ENCODE results near the gene NEURL1.

NEURL1 gene

GRCh38 chr10:103557455-103557854 lies 64.0 kb downstream of the NEURL1 start:
- Mint-ChIP-seq H3K27ac (no peak overlapping the region), H3K4me1 (peaks cover 7% of the 10 kb centered on the region), H3K9me3 (no peaks in the 10 kb centered on the region), H3K4me3 (no peak overlapping the region), H3K36me3 (no peaks in the 10 kb centered on the region), H3K27me3 (peaks cover 25% of the 10 kb centered on the region)
- DNase-seq (ENCODE audit: low spot score in 2 of 2) (no peak), ATAC-seq (ENCODE audit: low read depth) (no peak)

- H3K4me3 Mint-ChIP-seq: no peak overlapping the region
- H3K27me3 Mint-ChIP-seq: peaks cover 23% of the 10 kb centered on the region
- no peaks in the 10 kb centered on the region for H3K9me3 Mint-ChIP-seq
Measured at GRCh38 chr10:103558911-103559310, 65.4 kb downstream of the NEURL1 start.

GRCh38 chr10:103559776-103560175 lies 66.3 kb downstream of the NEURL1 start:
- no peaks in the 10 kb centered on the region for H3K36me3 Mint-ChIP-seq
- ATAC-seq (ENCODE audit: low read depth) (no peak), DNase-seq (ENCODE audit: low spot score in 2 of 2) (no peak)
- H3K27ac Mint-ChIP-seq: no peak overlapping the region
- H3K4me3 Mint-ChIP-seq: no peak overlapping the region
- H3K9me3 Mint-ChIP-seq: no peaks in the 10 kb centered on the region
- peaks cover 18% of the 10 kb centered on the region for H3K27me3 Mint-ChIP-seq
- H3K4me1 Mint-ChIP-seq: peaks cover 2% of the 10 kb centered on the region

More at GRCh38 chr10:103558911-103559310, 65.4 kb downstream of the NEURL1 start:
- DNase-seq (ENCODE audit: low spot score in 2 of 2): no peak
- no peaks in the 10 kb centered on the region for H3K36me3 Mint-ChIP-seq
- ATAC-seq (ENCODE audit: low read depth): no peak
- H3K27ac Mint-ChIP-seq: no peak overlapping the region
- H3K4me1 Mint-ChIP-seq: peaks cover 7% of the 10 kb centered on the region

- H3K4me3 Mint-ChIP-seq: no peak overlapping the region
- no peaks in the 10 kb centered on the region for H3K36me3 Mint-ChIP-seq
- no peaks in the 10 kb centered on the region for H3K9me3 Mint-ChIP-seq
- peaks cover 21% of the 10 kb centered on the region for H3K27me3 Mint-ChIP-seq
- H3K27ac Mint-ChIP-seq: no peak overlapping the region
- H3K4me1 Mint-ChIP-seq: peaks cover 3% of the 10 kb centered on the region
- ATAC-seq (ENCODE audit: low read depth) (no peak), DNase-seq (ENCODE audit: low spot score in 2 of 2) (no peak)
Measured at GRCh38 chr10:103560886-103561285, 67.4 kb downstream of the NEURL1 start.

- peaks cover 18% of the 10 kb centered on the region for H3K27me3 Mint-ChIP-seq
- H3K4me1 Mint-ChIP-seq: peaks cover 3% of the 10 kb centered on the region
- H3K27ac Mint-ChIP-seq: no peak overlapping the region
Measured at GRCh38 chr10:103562383-103562782, 68.9 kb downstream of the NEURL1 start.

GRCh38 chr10:103563231-103564115 lies 70.0 kb downstream of the NEURL1 start:
- peaks cover 3% of the 10 kb centered on the region for H3K4me1 Mint-ChIP-seq
- no peak for DNase-seq (ENCODE audit: low spot score in 2 of 2)
- no peaks in the 10 kb centered on the region for H3K9me3 Mint-ChIP-seq
- no peak overlapping the region for H3K27ac Mint-ChIP-seq
- H3K36me3 Mint-ChIP-seq: no peaks in the 10 kb centered on the region
- ATAC-seq (ENCODE audit: low read depth): no peak
- no peak overlapping the region for H3K4me3 Mint-ChIP-seq
- H3K27me3 Mint-ChIP-seq: peaks cover 13% of the 10 kb centered on the region

More at GRCh38 chr10:103562383-103562782, 68.9 kb downstream of the NEURL1 start:
- Mint-ChIP-seq H3K4me3 (no peak overlapping the region), H3K9me3 (no peaks in the 10 kb centered on the region), H3K36me3 (no peaks in the 10 kb centered on the region)
- ATAC-seq (ENCODE audit: low read depth): no peak
- no peak for DNase-seq (ENCODE audit: low spot score in 2 of 2)

- Mint-ChIP-seq H3K9me3 (no peaks in the 10 kb centered on the region), H3K27ac (no peak overlapping the region), H3K4me1 (peaks cover 3% of the 10 kb centered on the region), H3K4me3 (no peak overlapping the region), H3K36me3 (no peaks in the 10 kb centered on the region), H3K27me3 (peaks cover 16% of the 10 kb centered on the region)
- ATAC-seq (ENCODE audit: low read depth): peak; percentile 31
- no peak for DNase-seq (ENCODE audit: low spot score in 2 of 2)
Measured at GRCh38 chr10:103564116-103564501, 70.6 kb downstream of the NEURL1 start.

GRCh38 chr10:103564776-103565520 lies 71.4 kb downstream of the NEURL1 start:
- peaks cover 13% of the 10 kb centered on the region for H3K27me3 Mint-ChIP-seq
- H3K9me3 Mint-ChIP-seq: no peaks in the 10 kb centered on the region
- H3K36me3 Mint-ChIP-seq: no peaks in the 10 kb centered on the region

GRCh38 chr10:103566536-103566935 lies 73.0 kb downstream of the NEURL1 start:
- Mint-ChIP-seq H3K4me3 (no peak overlapping the region), H3K9me3 (no peaks in the 10 kb centered on the region), H3K27me3 (peaks cover 19% of the 10 kb centered on the region), H3K27ac (no peak overlapping the region), H3K36me3 (no peaks in the 10 kb centered on the region), H3K4me1 (peaks cover 3% of the 10 kb centered on the region)
- DNase-seq (ENCODE audit: low spot score in 2 of 2): no peak
- ATAC-seq (ENCODE audit: low read depth): no peak

More at GRCh38 chr10:103564776-103565520, 71.4 kb downstream of the NEURL1 start:
- H3K4me1 Mint-ChIP-seq: peaks cover 3% of the 10 kb centered on the region
- no peak overlapping the region for H3K4me3 Mint-ChIP-seq
- ATAC-seq (ENCODE audit: low read depth) (peak; percentile 27), DNase-seq (ENCODE audit: low spot score in 2 of 2) (no peak)
- no peak overlapping the region for H3K27ac Mint-ChIP-seq

- H3K27me3 Mint-ChIP-seq: peaks cover 19% of the 10 kb centered on the region
- peaks cover 3% of the 10 kb centered on the region for H3K4me1 Mint-ChIP-seq
- H3K9me3 Mint-ChIP-seq: no peaks in the 10 kb centered on the region
- no peaks in the 10 kb centered on the region for H3K36me3 Mint-ChIP-seq
- no peak overlapping the region for H3K4me3 Mint-ChIP-seq
- DNase-seq (ENCODE audit: low spot score in 2 of 2) (no peak), ATAC-seq (ENCODE audit: low read depth) (no peak)
- no peak overlapping the region for H3K27ac Mint-ChIP-seq
Measured at GRCh38 chr10:103568505-103568904, 75.0 kb downstream of the NEURL1 start.

GRCh38 chr10:103569896-103570295 lies 76.4 kb downstream of the NEURL1 start:
- H3K9me3 Mint-ChIP-seq: no peaks in the 10 kb centered on the region
- DNase-seq (ENCODE audit: low spot score in 2 of 2): no peak
- no peak overlapping the region for H3K27ac Mint-ChIP-seq
- peaks cover 18% of the 10 kb centered on the region for H3K27me3 Mint-ChIP-seq
- H3K36me3 Mint-ChIP-seq: no peaks in the 10 kb centered on the region
- no peak overlapping the region for H3K4me3 Mint-ChIP-seq
- no peak for ATAC-seq (ENCODE audit: low read depth)
- H3K4me1 Mint-ChIP-seq: peaks cover under 1% of the 10 kb centered on the region

- Mint-ChIP-seq H3K9me3 (no peaks in the 10 kb centered on the region), H3K27me3 (peaks cover 20% of the 10 kb centered on the region), H3K27ac (no peak overlapping the region), H3K4me1 (no peaks in the 10 kb centered on the region), H3K36me3 (no peaks in the 10 kb centered on the region), H3K4me3 (no peak overlapping the region)
- ATAC-seq (ENCODE audit: low read depth) (no peak), DNase-seq (ENCODE audit: low spot score in 2 of 2) (no peak)
Measured at GRCh38 chr10:103570844-103571655, 77.5 kb downstream of the NEURL1 start.

GRCh38 chr10:103571656-103571975 lies 78.1 kb downstream of the NEURL1 start:
- peaks cover 22% of the 10 kb centered on the region for H3K27me3 Mint-ChIP-seq
- H3K27ac Mint-ChIP-seq: no peak overlapping the region
- DNase-seq (ENCODE audit: low spot score in 2 of 2) (no peak), ATAC-seq (ENCODE audit: low read depth) (no peak)
- no peak overlapping the region for H3K4me3 Mint-ChIP-seq
- H3K36me3 Mint-ChIP-seq: no peaks in the 10 kb centered on the region
- no peaks in the 10 kb centered on the region for H3K4me1 Mint-ChIP-seq
- no peaks in the 10 kb centered on the region for H3K9me3 Mint-ChIP-seq

All from memory B cell (primary cell).